Activated T-cell treated with anti-CD3 and anti-CD28 coated beads, Interleukin-2, amount 50 U/mL, for 1 hour (primary cell): Measurements from ENCODE around the gene ANKS1B.
"Not testable (repeated sequence)": the region's sequence is repeated elsewhere in the genome, so short reads cannot be mapped to it uniquely, and the experiment has no call there.

ENCODE experiments used
- DNase-seq: peaks from one replicate; pipeline ENCODE4 v3.0.0-alpha.2; 2020

ANKS1B gene

GRCh38 chr12:99695050-99695449, 289.7 kb downstream of the ANKS1B start:
- DNase-seq = no peak

GRCh38 chr12:99686142-99686541, 298.6 kb downstream of the ANKS1B start:
- DNase-seq = no peak

GRCh38 chr12:99680276-99680675, 304.5 kb downstream of the ANKS1B start:
- no peak for DNase-seq

GRCh38 chr12:99670635-99671034, 314.1 kb downstream of the ANKS1B start:
- no peak for DNase-seq

GRCh38 chr12:99658671-99659349, 325.9 kb downstream of the ANKS1B start:
- no peak for DNase-seq

- DNase-seq = no peak
Measured at GRCh38 chr12:99649551-99649950, 335.2 kb downstream of the ANKS1B start.

GRCh38 chr12:99648183-99648582, 336.6 kb downstream of the ANKS1B start:
- no peak for DNase-seq

- no peak for DNase-seq
Measured at GRCh38 chr12:99647453-99647852, 337.3 kb downstream of the ANKS1B start, which contains the start of gene GARIN6. Gene GARIN6 (plus strand): TSS chr12:99647753. CDS start chr12:99648175, 422 bp downstream.

GRCh38 chr12:99644629-99645028, 340.1 kb downstream of the ANKS1B start:
- no peak for DNase-seq

- DNase-seq = no peak
Measured at GRCh38 chr12:99627459-99627858, 357.3 kb downstream of the ANKS1B start.

GRCh38 chr12:99624591-99624990, 360.1 kb downstream of the ANKS1B start:
- DNase-seq = not testable (repeated sequence)

- no peak for DNase-seq
Measured at GRCh38 chr12:99620159-99620479, 364.6 kb downstream of the ANKS1B start.

- no peak for DNase-seq
Measured at GRCh38 chr12:99619389-99620158, 365.2 kb downstream of the ANKS1B start.

GRCh38 chr12:99618657-99619056, 366.1 kb downstream of the ANKS1B start:
- no peak for DNase-seq

- DNase-seq = no peak
Measured at GRCh38 chr12:99611599-99611998, 373.1 kb downstream of the ANKS1B start.

- no peak for DNase-seq
Measured at GRCh38 chr12:99611117-99611516, 373.6 kb downstream of the ANKS1B start.

- no peak for DNase-seq
Measured at GRCh38 chr12:99609455-99610181, 375.1 kb downstream of the ANKS1B start.

GRCh38 chr12:99600388-99600787, 384.3 kb downstream of the ANKS1B start:
- no peak for DNase-seq

- no peak for DNase-seq
Measured at GRCh38 chr12:99598785-99599184, 386.0 kb downstream of the ANKS1B start.

GRCh38 chr12:99596762-99597161, 388.0 kb downstream of the ANKS1B start:
- no peak for DNase-seq

GRCh38 chr12:99577125-99577524, 407.6 kb downstream of the ANKS1B start:
- DNase-seq = not testable (repeated sequence)

- DNase-seq = no peak
Measured at GRCh38 chr12:99573980-99574379, 410.8 kb downstream of the ANKS1B start.

GRCh38 chr12:99567072-99567471, 417.7 kb downstream of the ANKS1B start:
- DNase-seq = no peak

GRCh38 chr12:99558109-99558508, 426.6 kb downstream of the ANKS1B start:
- DNase-seq = no peak
